H4 (cell line): ENCODE data around the gene ZNF585A. TPM values are rescaled to one million over a fixed set of nuclear protein-coding genes. Genes with fewer than 3 reads are reported as not detected.
"Not testable (repeated sequence)": the region's sequence is repeated elsewhere in the genome, so short reads cannot be mapped to it uniquely, and the experiment has no call there.

Experiments
- DNase-seq: peaks from one replicate; pipeline ENCODE4 v3.0.0-alpha.2; 2015; ENCODE audit warnings: low spot score
- total RNA-seq: library from RNA; depleted of rRNA; stranded (reverse); fragments of >200 nt; shearing (Covaris generic); gene quantifications from 2 replicates; pipeline ENCODE4 v1.2.3, GENCODE V29; 2014; rRNA removed

The ZNF585A gene
- total RNA-seq: 7.5 and 8.1 TPM in 2 replicates

DNA sequence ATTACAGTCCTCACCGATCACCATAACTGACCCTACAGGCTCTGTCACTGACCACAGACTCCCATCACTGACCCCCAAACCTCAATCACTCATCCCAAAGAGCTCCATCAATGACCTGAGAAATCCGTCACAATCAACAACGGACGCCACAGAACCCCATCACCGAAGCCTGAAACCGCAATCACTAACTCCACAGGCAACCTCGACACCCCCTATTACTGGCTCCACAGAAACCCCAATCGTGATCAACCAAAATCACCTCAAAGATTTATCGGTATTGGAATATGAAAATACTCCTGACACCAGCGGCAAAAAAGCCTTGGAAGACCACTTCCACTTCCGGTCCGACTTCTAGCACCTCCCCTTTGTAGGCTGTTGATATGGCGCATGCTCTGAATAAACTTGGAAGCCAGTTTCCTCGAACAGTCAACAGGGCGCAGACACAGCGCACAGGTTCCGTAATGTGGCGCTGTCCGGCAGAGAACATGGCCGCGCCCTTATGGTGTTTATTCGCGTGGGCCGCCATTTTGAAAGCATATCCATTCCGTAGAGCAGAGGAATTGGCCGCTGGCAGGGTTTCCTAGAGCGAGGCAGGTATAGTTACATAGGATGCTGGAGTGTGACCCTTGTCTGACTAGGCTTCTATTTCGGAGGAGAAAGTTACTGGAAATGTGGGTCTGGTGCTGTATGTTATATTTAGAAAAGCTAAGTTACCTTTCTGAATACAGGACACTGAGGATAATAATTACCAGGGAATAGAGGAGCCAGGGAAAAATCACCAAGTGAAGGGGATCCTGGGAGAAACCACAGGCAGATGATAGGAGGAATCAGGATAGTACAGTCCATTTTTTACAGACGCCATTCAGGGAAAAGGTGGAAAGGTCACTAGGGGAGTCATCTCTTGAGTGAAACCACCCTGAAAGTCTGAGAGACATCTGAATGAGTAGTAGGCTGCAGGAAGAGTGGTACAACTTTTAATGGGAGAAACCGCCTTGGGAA, at the start of gene ZNF585A:
Gene ZNF585A, minus strand, starts transcription at position 328 of the 999 bp plus-strand sequence. CDS start 2,785 bp downstream, outside the sequence.
- peak; percentile 94 for DNase-seq

DNA sequence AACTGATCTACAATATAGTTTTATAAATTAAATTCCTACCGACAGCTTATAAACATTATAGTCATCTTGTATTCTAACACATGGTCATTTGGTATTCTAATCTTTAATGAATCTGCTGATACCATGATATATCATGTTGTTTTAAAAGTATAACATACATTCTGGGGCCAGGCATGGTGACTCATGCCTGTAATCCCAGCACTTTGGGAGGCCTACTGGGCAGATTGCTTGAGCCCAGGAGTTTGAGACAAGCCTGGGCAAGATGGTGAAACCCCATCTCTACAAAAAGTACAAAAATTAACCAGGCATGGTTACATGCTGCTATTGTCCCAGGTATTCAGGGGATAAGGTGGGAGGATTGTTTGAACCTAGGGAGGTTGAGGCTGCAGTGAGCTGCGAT, 48.6 kb upstream of the ZNF585A start:
- no peak for DNase-seq

DNA sequence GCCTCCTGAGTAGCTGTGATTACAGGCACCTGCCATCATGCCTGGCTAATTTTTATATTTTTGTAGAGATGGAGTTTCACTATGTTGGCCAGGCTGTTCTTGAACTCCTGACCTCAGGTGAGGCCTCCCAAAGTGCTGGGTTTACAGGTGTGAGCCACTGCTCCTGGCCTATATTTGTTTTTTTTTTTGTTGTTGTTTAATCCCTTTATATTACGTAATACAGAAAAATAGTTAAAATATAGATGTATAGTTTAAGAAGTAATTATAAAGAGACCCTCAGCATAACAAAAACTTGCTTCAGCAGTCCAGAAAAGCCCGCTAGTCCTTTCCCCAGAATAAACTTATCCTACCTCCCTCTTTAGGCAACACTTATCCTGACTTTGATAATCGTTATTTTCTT, 47.9 kb upstream of the ZNF585A start:
- DNase-seq: no peak

DNA sequence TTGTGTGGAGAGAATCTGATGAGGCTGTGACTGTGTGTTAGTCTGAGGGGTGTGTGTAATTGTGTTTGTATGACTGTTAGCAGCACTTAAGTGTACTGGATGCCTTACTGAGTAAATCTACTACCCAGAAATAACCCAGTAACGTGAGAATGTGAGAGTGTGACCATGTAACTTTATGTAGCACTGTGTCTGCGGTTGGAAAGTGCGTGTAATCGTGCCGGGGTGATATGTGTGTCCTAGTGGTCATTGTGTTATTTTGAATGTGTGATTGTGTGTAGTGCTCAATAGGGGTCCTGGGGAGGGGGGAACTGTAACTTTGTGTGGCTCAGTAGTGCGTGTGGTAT, 46.1 kb upstream of the ZNF585A start:
- no peak for DNase-seq

DNA sequence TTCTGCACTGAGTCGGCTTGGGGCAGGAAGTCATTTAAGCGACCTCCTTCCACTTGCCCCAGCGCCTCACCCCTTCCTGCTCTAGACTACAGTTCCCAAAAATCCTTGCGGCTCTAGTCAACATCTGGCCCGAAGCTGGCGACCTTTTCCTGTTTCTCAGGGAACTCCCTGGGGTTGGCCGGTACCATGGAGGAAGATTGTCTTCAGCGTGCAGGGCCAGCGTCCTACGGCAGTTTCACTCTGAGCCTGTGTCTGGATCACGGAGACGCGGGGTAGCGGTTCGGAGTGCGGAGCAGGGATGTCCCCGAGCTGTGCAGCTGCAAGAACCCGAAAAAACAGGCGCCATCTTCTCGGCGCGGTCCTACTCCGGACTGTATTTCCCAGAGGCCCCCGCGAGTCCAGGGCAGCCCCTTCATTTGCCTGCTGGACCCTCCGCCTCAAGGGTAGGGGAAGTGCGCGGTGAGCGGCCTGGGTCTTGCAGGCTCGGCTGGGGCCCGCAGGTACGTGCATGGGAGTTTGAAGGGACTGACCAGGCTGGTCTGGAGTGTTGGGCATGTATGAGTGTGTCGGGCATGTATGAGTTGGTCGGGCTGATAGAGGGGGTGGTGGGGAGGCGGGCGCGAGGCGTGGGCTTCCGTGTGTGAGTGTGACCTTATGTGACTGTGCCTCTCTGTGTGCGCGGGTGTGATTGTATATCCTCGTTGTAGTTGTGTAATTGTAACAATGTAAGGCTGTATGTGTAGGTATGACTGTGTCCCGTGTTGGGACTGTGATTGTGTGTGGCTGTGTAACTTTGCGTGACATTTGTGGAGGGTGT, 45.5 kb upstream of the ZNF585A start, which contains the start of gene ZNF383:
Gene ZNF383, plus strand, starts transcription at position 440 of the 817 bp plus-strand sequence. CDS start 12,240 bp downstream, outside the sequence.
- DNase-seq: peak; percentile 76

DNA sequence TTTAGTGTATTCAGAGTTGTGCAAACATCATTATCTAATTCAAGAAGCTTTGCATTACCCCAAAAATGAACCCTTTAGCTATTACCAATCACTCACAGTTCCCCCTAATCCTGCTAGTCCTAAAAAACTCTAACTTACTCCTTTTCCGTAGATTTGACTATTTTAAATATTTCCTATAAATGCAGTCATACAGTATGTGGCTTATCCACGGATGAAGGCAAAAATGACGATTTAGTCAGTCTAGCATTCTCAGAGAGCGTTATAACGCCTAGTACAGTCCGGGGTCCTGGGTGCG, 44.9 kb upstream of the ZNF585A start:
- DNase-seq: no peak

DNA sequence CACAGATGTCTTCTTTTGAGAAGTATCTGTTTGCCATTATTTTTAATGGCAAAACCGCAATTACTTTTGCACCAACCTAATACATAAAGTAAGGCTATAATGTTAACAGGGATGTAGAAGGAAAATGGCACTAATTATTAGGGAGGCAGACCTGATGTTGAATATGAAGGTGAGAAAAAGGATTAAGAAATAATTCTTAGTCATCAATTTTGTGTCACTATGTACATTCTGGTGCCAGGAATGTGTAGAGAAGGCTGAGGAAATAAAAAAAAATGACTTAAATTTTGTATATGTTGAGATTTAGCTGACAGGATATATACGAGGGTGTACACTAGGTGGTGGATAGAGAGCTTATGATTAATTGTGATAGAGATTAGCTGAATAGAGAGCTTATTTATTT, 25.3 kb upstream of the ZNF585A start:
- DNase-seq: no peak

DNA sequence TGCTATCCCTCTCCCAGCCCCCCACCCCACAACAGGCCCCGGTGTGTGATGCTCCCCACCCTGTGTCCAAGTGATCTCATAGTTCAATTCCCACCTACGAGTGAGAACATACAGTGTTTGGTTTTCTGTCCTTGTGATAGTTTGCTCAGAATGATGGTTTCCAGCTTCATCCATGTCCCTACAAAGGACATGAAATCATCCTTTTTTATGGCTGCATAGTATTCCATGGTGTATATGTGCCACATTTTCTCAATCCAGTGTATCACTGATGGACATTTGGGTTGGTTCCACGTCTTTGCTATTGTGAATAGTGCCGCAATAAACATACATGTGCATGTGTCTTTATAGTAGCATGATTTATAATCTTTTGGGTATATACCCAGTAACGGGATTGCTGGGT, 24.6 kb upstream of the ZNF585A start:
- not testable (repeated sequence) for DNase-seq

DNA sequence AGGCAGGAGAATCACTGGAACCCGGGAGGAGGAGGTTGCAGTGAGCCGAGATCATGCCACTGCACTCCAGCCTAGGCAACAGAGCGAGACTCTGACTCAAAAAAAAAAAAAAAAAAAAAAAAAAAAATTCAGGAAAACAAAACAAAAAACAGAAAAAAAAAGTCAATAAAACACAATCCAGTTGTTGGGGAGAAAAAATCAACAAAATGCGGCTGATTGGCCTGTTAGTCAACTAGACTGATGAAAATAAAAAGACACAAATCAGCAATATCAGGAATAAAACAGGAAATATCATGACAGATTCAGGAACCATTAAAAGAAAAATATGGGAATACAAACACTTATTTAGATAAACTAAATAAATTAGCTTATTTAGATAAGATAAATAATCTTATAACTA, 22.8 kb upstream of the ZNF585A start:
- not testable (repeated sequence) for DNase-seq

DNA sequence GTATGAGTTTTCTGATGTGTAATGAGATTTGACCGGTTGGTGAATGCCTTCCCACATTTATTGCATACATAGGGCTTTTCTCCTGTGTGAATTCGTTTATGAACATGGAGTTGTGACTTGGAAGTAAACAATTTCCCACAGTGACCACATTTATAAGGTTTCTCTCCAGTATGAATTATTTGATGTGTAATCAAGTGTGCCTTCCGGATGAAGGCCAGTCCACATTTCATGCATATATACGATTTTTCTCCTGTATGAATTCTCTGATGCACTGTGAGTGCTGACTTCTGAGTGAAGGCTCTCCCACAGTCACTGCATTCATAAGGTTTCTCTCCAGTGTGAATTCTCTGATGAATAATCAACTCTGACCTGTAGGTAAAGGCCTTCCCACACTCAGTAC, 13.6 kb upstream of the ZNF585A start:
- not testable (repeated sequence) for DNase-seq

DNA sequence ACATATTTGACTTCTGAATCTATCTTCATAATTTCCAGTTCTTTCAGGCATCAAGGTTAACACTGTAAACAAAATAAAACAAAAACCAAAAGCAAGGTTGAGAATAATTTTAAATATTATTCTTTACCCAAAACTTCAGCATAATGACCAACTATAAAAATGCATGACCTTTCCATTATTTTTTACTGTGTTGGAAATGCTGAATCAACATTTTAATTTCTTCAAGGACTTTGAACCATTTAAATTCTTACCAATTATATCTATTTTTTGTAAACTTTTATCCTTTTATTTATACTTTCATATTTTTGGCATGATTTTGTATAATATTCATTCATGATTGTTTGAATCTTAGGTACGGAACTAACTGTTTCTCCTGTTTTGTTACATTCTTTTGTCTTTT, 6.9 kb downstream of the ZNF585A start:
- no peak for DNase-seq

DNA sequence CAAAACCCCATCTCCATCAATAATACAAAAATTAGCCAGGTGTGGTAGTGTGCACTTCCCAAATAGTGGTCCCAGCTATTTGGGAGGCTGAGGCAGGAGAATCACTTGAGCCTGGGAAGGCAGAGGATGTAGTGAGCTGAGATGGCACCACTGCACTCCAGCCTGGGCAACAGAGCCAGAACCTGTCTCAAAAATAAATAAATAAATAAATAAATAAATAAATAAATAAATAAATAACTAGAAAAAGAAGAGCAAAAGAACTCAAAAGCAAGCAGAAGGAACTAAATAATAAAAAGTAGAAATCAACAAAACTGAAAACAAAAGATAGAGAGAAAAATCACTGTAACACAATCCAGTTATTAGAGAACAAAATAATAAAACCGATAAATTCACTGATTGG, 12.3 kb downstream of the ZNF585A start:
- no peak for DNase-seq

DNA sequence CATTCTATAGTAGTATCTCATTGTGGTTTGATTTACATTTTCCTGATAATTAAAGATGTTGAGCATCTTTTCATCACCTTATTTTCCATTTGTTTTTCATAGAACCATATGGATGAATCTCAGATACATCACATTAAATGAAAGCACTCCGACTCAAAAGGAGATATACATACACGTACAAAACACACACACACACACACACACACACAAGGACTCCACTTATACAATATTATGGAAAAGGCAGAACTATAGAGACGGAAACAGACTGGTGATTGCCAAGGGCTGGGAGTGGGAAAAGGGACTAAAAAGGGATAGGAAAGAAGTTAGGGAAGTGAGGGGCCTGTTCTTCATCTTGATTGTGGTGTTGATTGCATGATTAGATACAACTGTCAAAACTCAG, 24.3 kb downstream of the ZNF585A start:
- no peak for DNase-seq

DNA sequence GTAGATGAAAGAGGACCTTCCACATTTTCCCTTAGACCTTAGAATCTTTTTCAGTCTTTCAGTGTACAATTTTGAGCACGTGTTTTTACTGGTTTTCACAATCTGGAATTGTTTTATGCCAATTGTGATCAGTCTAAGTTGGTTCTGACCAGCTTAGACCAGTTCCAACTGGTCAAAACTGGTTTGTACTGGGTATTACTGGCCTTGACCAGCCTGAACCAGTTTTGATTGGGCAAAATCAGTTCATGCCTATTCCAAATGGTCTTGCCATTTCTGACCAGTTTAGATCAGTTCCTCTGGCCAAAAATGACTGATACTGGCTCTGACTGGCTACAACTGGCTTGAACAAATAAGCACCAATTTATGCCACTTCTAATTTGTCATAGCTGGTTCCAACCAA, 36.4 kb downstream of the ZNF585A start:
- no peak for DNase-seq

DNA sequence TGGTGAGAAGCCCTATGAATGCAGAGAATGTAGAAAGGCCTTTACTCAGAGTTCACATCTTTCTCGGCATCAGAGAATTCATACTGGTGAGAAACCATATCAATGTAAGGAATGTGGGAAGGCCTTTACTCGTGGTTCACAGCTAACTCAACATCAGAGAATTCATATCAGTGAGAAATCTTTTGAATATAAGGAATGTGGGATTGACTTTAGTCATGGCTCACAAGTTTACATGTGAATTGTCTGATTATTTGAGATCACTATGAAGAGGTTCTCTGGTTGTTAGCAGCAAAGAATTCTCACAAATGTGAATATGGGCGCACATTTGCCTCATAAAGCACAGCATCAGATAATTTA, 43.7 kb downstream of the ZNF585A start:
- no peak for DNase-seq

DNA sequence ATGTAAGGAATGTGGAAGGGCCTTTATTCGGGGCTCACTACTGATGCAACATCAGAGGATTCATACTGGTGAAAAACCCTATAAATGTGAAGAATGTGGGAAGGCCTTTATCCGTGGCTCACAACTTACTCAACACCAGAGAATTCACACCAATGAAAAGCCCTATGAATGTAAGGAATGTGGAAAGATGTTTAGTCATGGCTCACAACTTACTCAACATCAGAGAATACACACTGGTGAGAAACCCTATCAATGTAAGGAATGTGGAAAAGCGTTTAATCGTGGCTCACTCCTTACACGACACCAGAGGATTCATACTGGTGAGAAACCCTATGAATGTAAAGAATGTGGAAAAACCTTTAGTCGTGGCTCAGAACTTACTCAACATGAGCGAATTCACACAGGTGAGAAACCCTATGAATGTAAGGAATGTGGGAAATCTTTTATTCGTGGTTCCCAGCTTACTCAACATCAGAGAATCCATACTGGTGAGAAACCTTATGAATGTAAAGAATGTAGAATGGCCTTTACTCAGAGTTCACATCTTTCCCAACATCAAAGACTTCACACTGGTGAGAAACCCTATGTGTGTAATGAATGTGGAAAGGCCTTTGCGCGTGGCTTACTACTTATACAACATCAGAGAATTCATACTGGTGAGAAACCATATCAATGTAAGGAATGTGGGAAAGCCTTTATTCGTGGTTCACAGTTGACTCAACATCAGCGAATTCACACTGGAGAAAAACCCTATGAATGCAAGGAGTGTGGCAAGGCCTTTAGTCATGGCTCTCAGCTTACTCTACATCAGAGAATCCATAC, 44.3 kb downstream of the ZNF585A start:
- DNase-seq: no peak

DNA sequence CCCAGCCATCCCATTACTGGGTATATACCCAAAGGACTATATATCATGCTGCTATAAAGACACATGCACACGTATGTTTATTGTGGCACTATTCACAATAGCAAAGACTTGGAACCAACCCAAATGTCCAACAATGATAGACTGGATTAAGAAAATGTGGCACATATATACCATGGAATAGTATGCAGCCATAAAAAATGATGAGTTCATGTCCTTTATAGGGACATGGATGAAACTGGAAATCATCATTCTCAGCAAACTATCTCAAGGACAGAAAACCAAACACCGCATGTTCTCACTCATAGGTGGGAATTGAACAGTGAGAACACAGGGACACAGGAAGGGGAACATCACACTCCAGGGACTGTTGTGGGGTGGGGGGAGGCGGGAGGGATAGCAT, 50.4 kb downstream of the ZNF585A start:
- not testable (repeated sequence) for DNase-seq

DNA sequence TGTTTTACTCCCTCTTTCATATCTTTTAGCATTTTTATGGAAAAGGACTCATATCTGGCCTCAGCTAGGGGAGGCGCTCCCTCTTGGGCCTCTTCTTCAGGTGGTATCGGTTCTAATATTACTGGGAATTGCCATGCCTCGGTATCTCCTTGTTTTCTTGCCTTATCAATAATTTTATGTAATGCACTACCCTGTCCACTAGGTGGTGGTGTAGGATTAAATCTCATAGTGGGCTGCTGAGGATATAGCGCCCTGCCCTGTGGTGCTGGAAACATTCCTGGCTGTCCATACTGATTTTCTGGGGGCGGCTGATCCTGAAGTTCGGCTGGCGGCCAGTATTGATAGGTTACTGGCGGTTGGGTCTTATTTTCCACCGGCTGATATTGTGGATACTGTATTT, 58.5 kb downstream of the ZNF585A start:
- no peak for DNase-seq

DNA sequence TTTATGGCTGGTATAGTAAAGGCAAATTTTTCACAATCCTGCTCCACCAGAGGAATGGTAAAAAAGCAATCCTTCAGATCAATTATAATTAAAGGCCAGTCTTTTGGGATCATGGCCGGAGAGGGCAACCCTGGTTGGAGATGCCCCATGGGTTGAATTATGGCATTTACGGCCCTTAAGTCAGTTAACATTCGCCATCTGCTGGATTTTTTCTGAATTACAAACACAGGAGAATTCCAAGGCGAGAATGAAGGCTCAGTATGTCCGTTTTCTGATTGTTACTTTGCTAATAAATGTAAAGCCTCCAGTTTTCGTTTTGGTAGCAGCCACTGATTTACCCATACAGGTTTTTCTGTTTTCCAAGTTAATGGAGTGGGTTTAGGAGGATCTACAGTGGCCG, 60.7 kb downstream of the ZNF585A start:
- DNase-seq: not testable (repeated sequence)

DNA sequence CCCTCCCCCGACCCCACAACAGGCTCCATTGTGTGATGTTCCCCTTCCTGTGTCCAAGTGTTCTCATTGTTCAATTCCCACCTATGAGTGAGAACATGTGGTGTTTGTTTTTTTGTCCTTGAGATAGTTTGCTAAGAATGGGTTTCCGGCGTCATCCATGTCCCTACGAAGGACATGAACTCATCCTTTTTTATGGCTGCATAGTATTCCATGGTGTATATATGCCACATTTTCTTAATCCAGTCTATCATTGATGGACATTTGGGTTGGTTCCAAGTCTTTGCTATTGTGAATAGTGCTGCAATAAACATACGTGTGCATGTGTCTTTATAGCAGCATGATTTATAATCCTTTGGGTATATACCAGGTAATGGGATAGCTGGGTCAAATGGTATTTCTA, 68.4 kb downstream of the ZNF585A start:
- not testable (repeated sequence) for DNase-seq

DNA sequence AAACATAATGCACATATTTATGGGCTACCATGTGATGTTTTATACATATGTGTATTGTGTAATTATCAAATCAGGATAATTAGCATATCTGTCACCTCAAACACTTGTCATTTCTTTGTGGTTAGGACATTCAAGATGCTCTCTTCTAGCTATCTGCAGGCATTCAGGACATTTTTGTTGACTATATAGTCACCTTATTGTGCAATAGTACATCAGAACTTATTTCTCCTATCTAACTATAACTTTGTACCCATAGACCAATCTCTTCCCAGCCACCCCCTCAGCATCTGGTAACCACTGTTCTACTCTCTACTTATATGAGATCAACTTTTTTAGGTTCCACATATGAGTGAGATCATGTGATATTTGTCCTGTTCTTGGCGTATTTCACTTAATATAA, 73.9 kb downstream of the ZNF585A start:
- no peak for DNase-seq

DNA sequence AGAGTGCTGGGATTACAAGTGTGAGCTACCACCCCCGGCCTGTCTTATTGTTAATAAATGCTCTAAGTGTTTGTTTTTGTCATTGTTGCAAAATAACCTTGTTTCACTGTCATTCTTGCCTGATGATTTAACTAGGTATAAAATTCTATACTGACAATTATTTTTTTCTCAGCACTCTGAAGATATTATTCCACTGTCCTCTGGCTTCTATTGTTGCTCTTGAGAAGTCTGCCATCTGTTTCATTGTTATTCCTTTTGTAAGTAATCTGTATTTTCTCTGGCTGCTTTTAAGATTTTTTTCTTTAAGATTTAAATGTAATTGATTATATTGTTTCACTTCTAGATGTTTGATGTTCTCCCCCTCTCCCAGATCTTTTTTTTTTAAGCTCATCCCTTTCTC, 76.6 kb downstream of the ZNF585A start:
- no peak for DNase-seq
